Upper lobe of right lung (tissue), 1 donor: ENCODE results near the gene ESYT2. TPM values are rescaled to one million over a fixed set of nuclear protein-coding genes. Genes with fewer than 3 reads are reported as not detected.

ENCODE experiments used
- ATAC-seq: fragments of 200-7000 bp; cut with Tn5 transposase; one replicate; pipeline ENCODE4 v1.9.1; 2020; ENCODE audit warnings: mild to moderate bottlenecking, moderate library complexity
- DNase-seq: peaks from one replicate; pipeline ENCODE4 v3.0.0-alpha.2; 2020
- H3K27ac ChIP-seq: fragments of 200-600 bp; one replicate; pipeline ENCODE4 v1.8.0; 2022
- H3K27me3 ChIP-seq: fragments of 200-600 bp; one replicate; pipeline ENCODE4 v1.8.0; 2022; ENCODE audit warnings: mild to moderate bottlenecking
- H3K36me3 ChIP-seq: fragments of 200-600 bp; one replicate; pipeline ENCODE4 v1.8.0; 2022
- H3K4me1 ChIP-seq: fragments of 200-600 bp; one replicate; pipeline ENCODE4 v1.8.0; 2022
- H3K4me3 ChIP-seq: fragments of 200-600 bp; one replicate; pipeline ENCODE4 v1.8.0; 2022; ENCODE audit warnings: mild to moderate bottlenecking
- H3K9me3 ChIP-seq: fragments of 200-600 bp; one replicate; pipeline ENCODE4 v1.8.0; 2022
- CTCF ChIP-seq: fragments of 200-600 bp; IDR thresholded peaks from one replicate; pipeline ENCODE4 v1.8.0; 2022; ENCODE audit warnings: antibody characterized with exemption
- intact Hi-C: fragments of 100-400 bp; cut with DNase I; formaldehyde crosslinking; loops from one replicate; pipeline ENCODE4 v1.11.0; 2022
- total RNA-seq: library from RNA; stranded (reverse); fragmentation: NEBNext Ultra II Directional; extraction: Animal tissue kit (Norgen Biotek cat#: 25700); gene quantifications from one replicate; pipeline ENCODE4 v1.2.1, GENCODE V29; 2021
- donor health status: DM: no; HTN: yes; CAD: no; lungs with severe emphysema.

The ESYT2 gene
- total RNA-seq, 1 donor from 2014 or later, result 63.1 TPM

- no peaks in the 10 kb centered on the region for H3K27me3 ChIP-seq
- no peaks in the 10 kb centered on the region for H3K9me3 ChIP-seq
- peaks cover 16% of the 10 kb centered on the region for H3K4me1 ChIP-seq
- DNase-seq, result no peak
- no peak for TF ChIP-seq CTCF
- no peak overlapping the region for H3K27ac ChIP-seq
- H3K36me3 ChIP-seq, result no peaks in the 10 kb centered on the region
- H3K4me3 ChIP-seq, result no peak overlapping the region
- ATAC-seq, result no peak
- intact Hi-C loops, result no loop called here
Measured at GRCh38 chr7:158858592-158859503, 29.5 kb upstream of the ESYT2 start.

- peaks cover 16% of the 10 kb centered on the region for H3K4me1 ChIP-seq
- DNase-seq (no peak), ATAC-seq (no peak)
- intact Hi-C loops, result no loop called here
- no peaks in the 10 kb centered on the region for H3K27me3 ChIP-seq
- no peaks in the 10 kb centered on the region for H3K36me3 ChIP-seq
- peak overlapping the region; percentile 93 for H3K4me3 ChIP-seq
- H3K9me3 ChIP-seq, result no peaks in the 10 kb centered on the region
- no peak for TF ChIP-seq CTCF
- H3K27ac ChIP-seq, result peak overlapping the region; percentile 87
Measured at GRCh38 chr7:158856883-158857668, 27.8 kb upstream of the ESYT2 start.

- Histone ChIP-seq H3K36me3 (no peaks in the 10 kb centered on the region), H3K27me3 (no peaks in the 10 kb centered on the region), H3K27ac (no peak overlapping the region), H3K9me3 (no peaks in the 10 kb centered on the region), H3K4me3 (no peak overlapping the region), H3K4me1 (peaks cover 16% of the 10 kb centered on the region)
- no peak for DNase-seq
- intact Hi-C loops, result no loop called here
- TF ChIP-seq CTCF, result no peak
- ATAC-seq, result no peak
Measured at GRCh38 chr7:158854681-158855081, 25.4 kb upstream of the ESYT2 start.

- no peaks in the 10 kb centered on the region for H3K36me3 ChIP-seq
- no peaks in the 10 kb centered on the region for H3K9me3 ChIP-seq
- TF ChIP-seq CTCF, result no peak
- H3K4me3 ChIP-seq, result no peak overlapping the region
- no peaks in the 10 kb centered on the region for H3K27me3 ChIP-seq
- intact Hi-C loops, result no loop called here
- DNase-seq, result no peak
- H3K27ac ChIP-seq, result no peak overlapping the region
- no peak for ATAC-seq
- H3K4me1 ChIP-seq, result peaks cover 4% of the 10 kb centered on the region
Measured at GRCh38 chr7:158850545-158851102, 21.3 kb upstream of the ESYT2 start.

- Histone ChIP-seq H3K27me3 (no peaks in the 10 kb centered on the region), H3K4me1 (peaks cover 4% of the 10 kb centered on the region), H3K27ac (no peak overlapping the region), H3K36me3 (no peaks in the 10 kb centered on the region), H3K4me3 (no peak overlapping the region), H3K9me3 (no peaks in the 10 kb centered on the region)
- no peak for TF ChIP-seq CTCF
- DNase-seq (no peak), ATAC-seq (peak; percentile 31)
- intact Hi-C loops, result no loop called here
Measured at GRCh38 chr7:158849768-158850544, 20.6 kb upstream of the ESYT2 start.
